PC-3 (cell line): ENCODE data around the gene TCERG1L. TPM values are rescaled to one million over a fixed set of nuclear protein-coding genes. Genes with fewer than 3 reads are reported as not detected.

Source experiments
- ATAC-seq: fragments of 200-7000 bp; cut with Tn5 transposase; 2 replicates; pipeline ENCODE4 v1.9.1; 2020; ENCODE audit warnings: mild to moderate bottlenecking, moderate library complexity
- BruUV-seq: library from RNA; stranded (reverse); fragments of 400-500 nt; replicated peaks from 2 replicates; lab custom pipeline; 2021; lab: Mats Ljungman, UMichigan
- CTCF ChIA-PET: fragments of 300-600 bp; sonication (Branson Sonifier 250); formaldehyde crosslinking; loops from one replicate; lab custom pipeline; 2022; ENCODE audit warnings: antibody characterized with exemption; lab: Charles Lee
- POLR2A ChIA-PET: fragments of 300-600 bp; sonication (Branson Sonifier 250); formaldehyde crosslinking; loops from one replicate; lab custom pipeline; 2022; ENCODE audit warnings: antibody characterized with exemption; ENCODE audit not compliant: unreplicated experiment; lab: Charles Lee
- DNase-seq: peaks from one replicate; pipeline ENCODE4 v3.0.0-alpha.2; 2015
- H2AFZ ChIP-seq: fragments of 300-600 bp; sonication (generic); 2 replicates; pipeline ENCODE4 v1.6.0; 2016; ENCODE audit warnings: antibody characterized with exemption, low read length
- H3F3A ChIP-seq: fragments of 300-600 bp; sonication (generic); one replicate; pipeline ENCODE4 v1.6.0; 2017; ENCODE audit warnings: antibody characterized with exemption, low read length, control low read depth, mild to moderate bottlenecking; ENCODE audit not compliant: unreplicated experiment
- H3K27ac ChIP-seq: fragments of 300-600 bp; sonication (generic); 2 replicates; pipeline ENCODE4 v1.5.1; 2016; ENCODE audit warnings: mild to moderate bottlenecking, low read length
- H3K27me3 ChIP-seq: fragments of 300-600 bp; sonication (generic); 2 replicates; pipeline ENCODE4 v1.6.1; 2016; ENCODE audit warnings: low read length, mixed read lengths
- H3K36me3 ChIP-seq: fragments of 300-600 bp; sonication (generic); 2 replicates; pipeline ENCODE4 v1.6.1; 2016; ENCODE audit warnings: low read depth, mixed run types, low read length, mixed read lengths
- H3K4me1 ChIP-seq: fragments of 300-600 bp; sonication (generic); 2 replicates; pipeline ENCODE4 v1.5.1; 2016; ENCODE audit warnings: low read length; ENCODE audit not compliant: insufficient read depth
- H3K4me2 ChIP-seq: fragments of 300-600 bp; sonication (generic); 2 replicates; pipeline ENCODE4 v1.6.0; 2016; ENCODE audit warnings: low read length
- H3K4me3 ChIP-seq: fragments of 300-600 bp; sonication (generic); 2 replicates; pipeline ENCODE4 v1.5.1; 2016; ENCODE audit warnings: mild to moderate bottlenecking, low read length, mixed read lengths
- H3K79me2 ChIP-seq: fragments of 300-600 bp; sonication (generic); 2 replicates; pipeline ENCODE4 v1.6.1; 2017; ENCODE audit warnings: low read length, mixed read lengths
- H3K9ac ChIP-seq: fragments of 300-600 bp; sonication (generic); 2 replicates; pipeline ENCODE4 v1.6.0; 2016; ENCODE audit warnings: mild to moderate bottlenecking, low read length
- H3K9me2 ChIP-seq: fragments of 300-600 bp; sonication (generic); replicated peaks from 2 replicates; pipeline ENCODE4 v1.6.1; 2016; ENCODE audit warnings: mixed run types, low read length, mixed read lengths
- H3K9me3 ChIP-seq: fragments of 300-600 bp; sonication (generic); 2 replicates; pipeline ENCODE4 v1.6.1; 2016; ENCODE audit warnings: low read length, mixed read lengths
- H4K20me1 ChIP-seq: fragments of 300-600 bp; sonication (generic); 2 replicates; pipeline ENCODE4 v1.6.1; 2016; ENCODE audit warnings: low read length, mixed read lengths
- EZH2 ChIP-seq: fragments of 300-600 bp; sonication (generic); IDR thresholded peaks from one replicate; pipeline ENCODE4 v1.6.1; 2017; ENCODE audit warnings: antibody characterized with exemption, mild to moderate bottlenecking, low read length; ENCODE audit not compliant: unreplicated experiment
- EZH2phosphoT487 ChIP-seq: fragments of 300-600 bp; sonication (generic); IDR thresholded peaks from 2 replicates; pipeline ENCODE4 v1.6.1; 2018; ENCODE audit warnings: mild to moderate bottlenecking, antibody characterized with exemption, low read length, borderline replicate concordance
- intact Hi-C: fragments of 100-400 bp; cut with micrococcal nuclease; formaldehyde crosslinking; loops from 2 replicates; pipeline ENCODE4 v1.9.0; 2023
- total RNA-seq: library from RNA; depleted of rRNA; stranded (reverse); fragments of >200 nt; gene quantifications from 2 replicates; pipeline ENCODE4 v1.2.3, GENCODE V29; 2014
- TF ChIP-seq, protein P1 (sequence below): fragments of 300-600 bp; sonication (generic); conservative IDR thresholded peaks from 2 replicates; pipeline ENCODE4 v1.5.1; 2017; ENCODE audit warnings: antibody characterized with exemption, low read depth, mild to moderate bottlenecking, low read length

TCERG1L gene
- total RNA-seq, 1 experiment from 2014 or later = not detected

DNA sequence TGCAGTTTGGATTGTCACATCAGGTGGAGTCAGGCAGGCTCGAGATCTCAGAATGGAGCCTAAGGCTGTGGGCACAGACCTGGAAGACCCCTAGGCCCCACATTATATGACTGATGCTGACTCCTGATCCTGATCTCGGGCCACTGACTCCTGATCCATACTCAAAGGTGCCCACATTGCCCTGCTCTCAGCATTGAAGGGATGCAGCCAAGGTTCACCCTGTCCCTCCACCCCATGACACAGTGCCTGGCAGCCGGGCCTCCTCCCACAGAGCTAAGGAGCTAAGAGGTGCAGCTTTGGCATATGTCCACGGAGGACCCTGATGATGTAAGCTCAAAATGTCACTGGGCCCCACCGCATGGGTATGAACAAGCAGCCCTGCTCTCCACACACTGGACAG, 36.6 kb downstream of the TCERG1L start:
- no peak overlapping the region for H3K27ac ChIP-seq
- no peaks in the 10 kb centered on the region for H3F3A ChIP-seq
- H4K20me1 ChIP-seq = no peaks in the 10 kb centered on the region
- H2AFZ ChIP-seq = no peak overlapping the region
- no peaks in the 10 kb centered on the region for H3K9me3 ChIP-seq
- intact Hi-C loops = no loop called here
- DNase-seq (no peak), ATAC-seq (no peak)
- BruUV-seq = no TSS peak
- no peak overlapping the region for H3K9ac ChIP-seq
- POLR2A ChIA-PET = no interaction called here
- CTCF ChIA-PET = no interaction called here
- no peaks in the 10 kb centered on the region for H3K36me3 ChIP-seq
- no peak overlapping the region for H3K4me2 ChIP-seq
- no peaks in the 10 kb centered on the region for H3K79me2 ChIP-seq
- H3K4me1 ChIP-seq = no peaks in the 10 kb centered on the region
- no peaks in the 10 kb centered on the region for H3K27me3 ChIP-seq
- H3K9me2 ChIP-seq = no peaks in the 10 kb centered on the region
- TF ChIP-seq, protein P1, sequence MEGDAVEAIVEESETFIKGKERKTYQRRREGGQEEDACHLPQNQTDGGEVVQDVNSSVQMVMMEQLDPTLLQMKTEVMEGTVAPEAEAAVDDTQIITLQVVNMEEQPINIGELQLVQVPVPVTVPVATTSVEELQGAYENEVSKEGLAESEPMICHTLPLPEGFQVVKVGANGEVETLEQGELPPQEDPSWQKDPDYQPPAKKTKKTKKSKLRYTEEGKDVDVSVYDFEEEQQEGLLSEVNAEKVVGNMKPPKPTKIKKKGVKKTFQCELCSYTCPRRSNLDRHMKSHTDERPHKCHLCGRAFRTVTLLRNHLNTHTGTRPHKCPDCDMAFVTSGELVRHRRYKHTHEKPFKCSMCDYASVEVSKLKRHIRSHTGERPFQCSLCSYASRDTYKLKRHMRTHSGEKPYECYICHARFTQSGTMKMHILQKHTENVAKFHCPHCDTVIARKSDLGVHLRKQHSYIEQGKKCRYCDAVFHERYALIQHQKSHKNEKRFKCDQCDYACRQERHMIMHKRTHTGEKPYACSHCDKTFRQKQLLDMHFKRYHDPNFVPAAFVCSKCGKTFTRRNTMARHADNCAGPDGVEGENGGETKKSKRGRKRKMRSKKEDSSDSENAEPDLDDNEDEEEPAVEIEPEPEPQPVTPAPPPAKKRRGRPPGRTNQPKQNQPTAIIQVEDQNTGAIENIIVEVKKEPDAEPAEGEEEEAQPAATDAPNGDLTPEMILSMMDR = no peak
- TF ChIP-seq EZH2phosphoT487 (no peak), EZH2 (no peak)
- H3K4me3 ChIP-seq = no peak overlapping the region

DNA sequence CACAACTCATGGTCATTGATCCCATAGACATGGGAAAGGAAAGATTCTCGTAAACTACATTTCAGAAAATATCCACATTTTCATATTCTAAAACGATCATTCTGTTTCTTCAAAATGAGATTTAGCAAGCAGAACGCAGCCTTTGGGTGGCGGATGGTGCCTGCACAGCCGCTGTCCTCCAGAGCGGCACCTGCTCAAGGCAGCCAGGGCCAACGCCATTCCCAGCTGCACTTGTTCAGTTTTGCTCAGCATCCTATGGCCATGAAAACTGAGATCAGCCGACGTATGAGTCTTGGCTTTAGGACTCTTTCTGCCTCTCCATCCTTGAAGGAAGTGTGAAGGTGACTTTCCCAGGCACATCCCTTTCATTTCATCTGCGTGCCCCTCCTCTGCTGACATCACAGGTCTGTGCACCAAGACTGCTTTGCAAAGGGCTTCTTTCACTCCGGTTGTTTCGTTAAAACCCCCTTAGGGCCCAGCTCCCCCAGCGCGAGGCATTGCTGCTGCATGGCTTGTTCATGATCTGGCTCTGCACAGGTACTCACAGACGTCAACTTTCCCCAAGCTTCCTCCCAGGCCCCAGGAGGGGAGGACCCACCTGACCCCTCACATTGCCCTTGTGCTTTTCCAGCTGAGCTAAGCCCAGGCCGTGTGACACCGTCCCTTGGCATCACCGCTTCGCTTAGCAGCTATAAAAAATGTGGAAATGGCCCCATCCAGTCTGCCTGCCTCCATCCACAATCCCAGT, 37.2 kb downstream of the TCERG1L start:
- H3K79me2 ChIP-seq = no peaks in the 10 kb centered on the region
- no peaks in the 10 kb centered on the region for H3K36me3 ChIP-seq
- H3F3A ChIP-seq = no peaks in the 10 kb centered on the region
- POLR2A ChIA-PET = no interaction called here
- no peak overlapping the region for H3K4me2 ChIP-seq
- no peaks in the 10 kb centered on the region for H4K20me1 ChIP-seq
- H3K9ac ChIP-seq = no peak overlapping the region
- no peaks in the 10 kb centered on the region for H3K4me1 ChIP-seq
- H3K4me3 ChIP-seq = no peak overlapping the region
- ATAC-seq (no peak), DNase-seq (no peak)
- BruUV-seq = no TSS peak
- H2AFZ ChIP-seq = no peak overlapping the region
- TF ChIP-seq EZH2 (no peak), EZH2phosphoT487 (no peak)
- TF ChIP-seq, protein P1 = no peak
- no peaks in the 10 kb centered on the region for H3K27me3 ChIP-seq
- intact Hi-C loops = no loop called here
- no peak overlapping the region for H3K27ac ChIP-seq
- no peaks in the 10 kb centered on the region for H3K9me3 ChIP-seq
- H3K9me2 ChIP-seq = no peaks in the 10 kb centered on the region
- CTCF ChIA-PET = no interaction called here

DNA sequence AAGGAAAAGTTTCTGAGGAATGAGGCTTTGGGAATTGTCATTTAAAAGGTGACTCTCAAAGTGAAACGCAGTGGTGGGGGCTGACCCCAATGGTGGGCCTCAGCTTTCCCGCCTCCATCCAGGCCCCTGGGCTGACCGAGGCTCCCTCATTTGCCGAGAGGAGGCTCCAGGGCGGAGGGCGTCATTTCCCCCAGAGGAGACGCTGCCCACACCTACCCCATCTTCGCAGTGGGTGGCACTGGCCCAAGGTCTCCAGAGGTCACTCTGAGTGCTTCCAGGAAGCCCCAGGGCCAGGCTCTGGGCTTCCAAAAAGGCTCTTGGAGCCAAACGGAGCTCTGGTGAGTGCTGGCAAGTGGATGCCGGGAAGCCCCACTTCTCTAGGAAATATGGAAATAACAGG, 38.0 kb downstream of the TCERG1L start:
- POLR2A ChIA-PET = no interaction called here
- no peak for TF ChIP-seq EZH2
- DNase-seq = no peak
- Histone ChIP-seq H3K27me3 (no peaks in the 10 kb centered on the region), H3K9me3 (no peaks in the 10 kb centered on the region), H3K27ac (no peak overlapping the region), H3K4me3 (no peak overlapping the region), H2AFZ (no peak overlapping the region), H3K79me2 (no peaks in the 10 kb centered on the region), H3K4me2 (no peak overlapping the region), H3K36me3 (no peaks in the 10 kb centered on the region), H3K4me1 (no peaks in the 10 kb centered on the region), H3F3A (no peaks in the 10 kb centered on the region), H4K20me1 (no peaks in the 10 kb centered on the region), H3K9ac (no peak overlapping the region), H3K9me2 (no peaks in the 10 kb centered on the region)
- CTCF ChIA-PET = no interaction called here
- intact Hi-C loops = no loop called here
- no TSS peak for BruUV-seq
- ATAC-seq = no peak
